ENCODE measurements around the gene RNU2-1.
"Not testable (repeated sequence)": the region's sequence is repeated elsewhere in the genome, so short reads cannot be mapped to it uniquely, and the experiment has no call there.

The RNU2-1 gene

DNA sequence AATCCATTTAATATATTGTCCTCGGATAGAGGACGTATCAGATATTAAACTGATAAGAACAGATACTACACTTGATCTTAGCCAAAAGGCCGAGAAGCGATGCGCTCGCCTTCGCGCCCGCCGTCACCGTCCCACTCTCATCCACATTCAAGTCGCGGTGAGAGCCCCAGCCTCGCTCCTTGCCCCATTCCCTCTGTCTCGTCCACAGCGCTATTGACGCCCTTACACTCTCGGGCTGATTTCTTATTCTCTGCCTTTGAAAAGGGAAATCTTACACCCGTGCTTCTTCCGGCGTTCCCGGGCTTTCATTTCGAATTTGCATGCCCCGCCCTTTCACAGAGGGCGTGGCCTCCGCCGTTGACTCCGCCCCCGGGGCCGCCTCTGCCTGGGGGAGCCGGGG is at the start of gene RNU2-1:
Gene RNU2-1, minus strand, starts transcription at position 101 of the 400 bp plus-strand sequence.
- not testable (repeated sequence) for DNase-seq (ENCODE audit: low spot score)

DNA sequence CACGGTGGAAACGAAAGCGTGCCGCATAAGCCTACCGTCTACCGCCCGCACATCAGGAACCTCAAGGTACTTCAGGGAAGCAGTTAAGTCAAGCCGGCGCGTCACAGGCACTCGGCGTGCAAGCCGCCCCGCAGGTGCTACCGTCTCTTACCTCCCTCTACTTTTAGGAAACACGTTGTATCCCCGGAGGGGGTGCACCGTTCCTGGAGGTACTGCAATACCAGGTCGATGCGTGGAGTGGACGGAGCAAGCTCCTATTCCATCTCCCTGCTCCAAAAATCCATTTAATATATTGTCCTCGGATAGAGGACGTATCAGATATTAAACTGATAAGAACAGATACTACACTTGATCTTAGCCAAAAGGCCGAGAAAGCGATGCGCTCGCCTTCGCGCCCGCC is 39.1 kb upstream of the RNU2-1 start:
- DNase-seq (ENCODE audit: low spot score), result not testable (repeated sequence)

DNA sequence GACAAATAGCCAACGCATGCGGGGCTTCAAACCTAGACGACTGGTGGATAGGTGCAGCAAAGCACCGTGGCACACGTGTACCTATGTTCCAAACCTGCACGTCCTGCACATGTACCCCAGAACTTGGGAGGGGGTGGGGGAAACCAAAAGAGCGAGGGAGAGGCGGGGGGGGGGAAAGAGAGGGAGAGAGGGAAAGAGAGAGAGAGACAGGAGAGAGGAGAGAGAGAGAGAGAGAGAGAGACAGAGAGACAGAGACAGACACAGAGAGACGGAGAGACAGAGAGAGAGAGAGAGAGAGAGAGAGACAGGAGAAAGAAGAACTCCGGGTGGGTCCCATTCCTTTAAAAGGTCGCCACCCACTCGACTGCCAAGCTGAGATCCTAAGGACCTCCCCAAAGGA is 38.7 kb upstream of the RNU2-1 start:
- DNase-seq (ENCODE audit: low spot score), result not testable (repeated sequence)

DNA sequence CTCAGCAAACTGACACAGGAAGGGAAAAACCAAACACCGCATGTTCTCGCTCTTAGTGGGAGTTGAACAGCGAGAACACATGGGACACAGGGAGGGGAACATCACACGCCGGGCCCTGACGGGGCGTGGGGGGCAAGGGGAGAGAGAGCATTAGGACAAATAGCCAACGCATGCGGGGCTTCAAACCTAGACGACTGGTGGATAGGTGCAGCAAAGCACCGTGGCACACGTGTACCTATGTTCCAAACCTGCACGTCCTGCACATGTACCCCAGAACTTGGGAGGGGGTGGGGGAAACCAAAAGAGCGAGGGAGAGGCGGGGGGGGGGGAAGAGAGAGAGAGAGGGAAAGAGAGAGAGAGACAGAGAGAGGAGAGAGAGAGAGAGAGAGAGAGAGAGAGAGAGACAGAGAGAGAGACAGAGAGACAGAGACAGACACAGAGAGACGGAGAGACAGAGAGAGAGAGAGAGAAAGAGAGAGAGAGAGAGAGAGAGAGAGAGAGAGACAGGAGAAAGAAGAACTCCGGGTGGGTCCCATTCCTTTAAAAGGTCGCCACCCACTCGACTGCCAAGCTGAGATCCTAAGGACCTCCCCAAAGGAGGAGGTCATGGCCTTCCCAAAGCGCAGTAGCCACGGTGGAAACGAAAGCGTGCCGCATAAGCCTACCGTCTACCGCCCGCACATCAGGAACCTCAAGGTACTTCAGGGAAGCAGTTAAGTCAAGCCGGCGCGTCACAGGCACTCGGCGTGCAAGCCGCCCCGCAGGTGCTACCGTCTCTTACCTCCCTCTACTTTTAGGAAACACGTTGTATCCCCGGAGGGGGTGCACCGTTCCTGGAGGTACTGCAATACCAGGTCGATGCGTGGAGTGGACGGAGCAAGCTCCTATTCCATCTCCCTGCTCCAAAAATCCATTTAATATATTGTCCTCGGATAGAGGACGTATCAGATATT is 37.1 kb upstream of the RNU2-1 start:
- not testable (repeated sequence) for DNase-seq (ENCODE audit: low spot score)

DNA sequence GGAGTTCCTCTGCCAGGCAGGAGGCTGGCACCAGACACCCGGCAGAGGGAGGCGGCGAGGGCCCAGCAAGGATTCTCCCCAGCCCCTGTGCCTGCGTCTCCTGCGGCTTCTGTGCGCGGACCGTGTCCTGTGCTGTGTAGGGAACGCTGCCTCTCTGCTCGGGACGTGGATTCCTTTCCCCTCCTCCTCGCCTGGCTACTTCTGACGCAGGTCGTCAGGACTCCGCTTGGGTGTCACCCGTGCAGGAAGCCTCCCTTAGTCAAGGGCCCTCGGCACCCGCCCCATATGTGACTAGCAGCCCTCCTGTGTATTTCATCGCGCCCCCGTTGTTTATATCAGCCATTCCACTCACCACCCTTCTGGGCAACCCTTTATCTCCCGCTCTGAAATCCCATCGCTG is 12.7 kb upstream of the RNU2-1 start:
- DNase-seq (ENCODE audit: low spot score), result not testable (repeated sequence)

DNA sequence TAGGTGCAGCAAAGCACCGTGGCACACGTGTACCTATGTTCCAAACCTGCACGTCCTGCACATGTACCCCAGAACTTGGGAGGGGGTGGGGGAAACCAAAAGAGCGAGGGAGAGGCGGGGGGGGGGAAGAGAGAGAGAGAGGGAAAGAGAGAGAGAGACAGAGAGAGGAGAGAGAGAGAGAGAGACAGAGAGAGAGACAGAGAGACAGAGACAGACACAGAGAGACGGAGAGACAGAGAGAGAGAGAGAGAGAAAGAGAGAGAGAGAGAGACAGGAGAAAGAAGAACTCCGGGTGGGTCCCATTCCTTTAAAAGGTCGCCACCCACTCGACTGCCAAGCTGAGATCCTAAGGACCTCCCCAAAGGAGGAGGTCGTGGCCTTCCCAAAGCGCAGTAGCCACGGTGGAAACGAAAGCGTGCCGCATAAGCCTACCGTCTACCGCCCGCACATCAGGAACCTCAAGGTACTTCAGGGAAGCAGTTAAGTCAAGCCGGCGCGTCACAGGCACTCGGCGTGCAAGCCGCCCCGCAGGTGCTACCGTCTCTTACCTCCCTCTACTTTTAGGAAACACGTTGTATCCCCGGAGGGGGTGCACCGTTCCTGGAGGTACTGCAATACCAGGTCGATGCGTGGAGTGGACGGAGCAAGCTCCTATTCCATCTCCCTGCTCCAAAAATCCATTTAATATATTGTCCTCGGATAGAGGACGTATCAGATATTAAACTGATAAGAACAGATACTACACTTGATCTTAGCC is 7.0 kb upstream of the RNU2-1 start:
- not testable (repeated sequence) for DNase-seq (ENCODE audit: low spot score)

DNA sequence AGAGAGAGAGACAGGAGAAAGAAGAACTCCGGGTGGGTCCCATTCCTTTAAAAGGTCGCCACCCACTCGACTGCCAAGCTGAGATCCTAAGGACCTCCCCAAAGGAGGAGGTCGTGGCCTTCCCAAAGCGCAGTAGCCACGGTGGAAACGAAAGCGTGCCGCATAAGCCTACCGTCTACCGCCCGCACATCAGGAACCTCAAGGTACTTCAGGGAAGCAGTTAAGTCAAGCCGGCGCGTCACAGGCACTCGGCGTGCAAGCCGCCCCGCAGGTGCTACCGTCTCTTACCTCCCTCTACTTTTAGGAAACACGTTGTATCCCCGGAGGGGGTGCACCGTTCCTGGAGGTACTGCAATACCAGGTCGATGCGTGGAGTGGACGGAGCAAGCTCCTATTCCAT is 5.8 kb upstream of the RNU2-1 start:
- DNase-seq (ENCODE audit: low spot score), result not testable (repeated sequence)

DNA sequence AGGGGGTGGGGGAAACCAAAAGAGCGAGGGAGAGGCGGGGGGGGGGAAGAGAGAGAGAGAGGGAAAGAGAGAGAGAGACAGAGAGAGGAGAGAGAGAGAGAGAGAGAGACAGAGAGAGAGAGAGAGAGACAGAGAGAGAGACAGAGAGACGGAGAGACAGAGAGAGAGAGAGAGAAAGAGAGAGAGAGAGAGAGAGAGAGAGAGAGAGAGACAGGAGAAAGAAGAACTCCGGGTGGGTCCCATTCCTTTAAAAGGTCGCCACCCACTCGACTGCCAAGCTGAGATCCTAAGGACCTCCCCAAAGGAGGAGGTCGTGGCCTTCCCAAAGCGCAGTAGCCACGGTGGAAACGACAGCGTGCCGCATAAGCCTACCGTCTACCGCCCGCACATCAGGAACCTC is 514 bp downstream of the RNU2-1 start:
- not testable (repeated sequence) for DNase-seq (ENCODE audit: low spot score)

DNA sequence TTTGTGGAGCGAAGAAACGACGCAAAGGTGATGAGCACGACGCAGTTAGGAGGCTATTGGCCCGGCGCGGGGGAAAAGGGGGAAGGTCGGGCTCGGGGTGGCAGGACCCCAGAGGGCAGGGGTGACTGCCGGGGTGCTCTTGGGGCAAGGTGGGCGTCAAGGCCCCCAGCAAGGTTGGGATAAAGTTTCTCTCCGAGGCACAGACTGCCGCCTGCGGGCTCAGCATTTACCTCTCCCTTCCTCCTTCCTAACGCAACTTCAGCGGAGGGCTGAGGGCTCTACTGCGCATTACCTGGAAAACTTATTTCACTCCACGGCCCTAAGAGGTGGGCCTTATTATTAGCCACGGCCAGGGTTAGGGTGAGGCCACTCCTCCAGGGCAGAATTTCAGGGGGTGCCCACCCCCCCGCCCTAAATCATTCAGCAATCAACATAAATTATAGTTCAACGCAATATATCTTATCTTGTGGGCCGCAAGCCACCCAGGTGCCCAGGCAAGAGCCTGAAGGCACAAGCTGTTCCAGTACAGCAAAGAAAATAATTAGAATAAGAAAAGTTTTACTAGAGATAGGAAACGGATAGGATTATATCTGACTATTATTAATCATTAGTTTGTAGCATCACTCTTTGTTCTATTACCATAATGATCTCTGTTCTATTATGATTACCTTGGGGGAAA is 1.6 kb downstream of the RNU2-1 start:
- not testable (repeated sequence) for DNase-seq (ENCODE audit: low spot score)

DNA sequence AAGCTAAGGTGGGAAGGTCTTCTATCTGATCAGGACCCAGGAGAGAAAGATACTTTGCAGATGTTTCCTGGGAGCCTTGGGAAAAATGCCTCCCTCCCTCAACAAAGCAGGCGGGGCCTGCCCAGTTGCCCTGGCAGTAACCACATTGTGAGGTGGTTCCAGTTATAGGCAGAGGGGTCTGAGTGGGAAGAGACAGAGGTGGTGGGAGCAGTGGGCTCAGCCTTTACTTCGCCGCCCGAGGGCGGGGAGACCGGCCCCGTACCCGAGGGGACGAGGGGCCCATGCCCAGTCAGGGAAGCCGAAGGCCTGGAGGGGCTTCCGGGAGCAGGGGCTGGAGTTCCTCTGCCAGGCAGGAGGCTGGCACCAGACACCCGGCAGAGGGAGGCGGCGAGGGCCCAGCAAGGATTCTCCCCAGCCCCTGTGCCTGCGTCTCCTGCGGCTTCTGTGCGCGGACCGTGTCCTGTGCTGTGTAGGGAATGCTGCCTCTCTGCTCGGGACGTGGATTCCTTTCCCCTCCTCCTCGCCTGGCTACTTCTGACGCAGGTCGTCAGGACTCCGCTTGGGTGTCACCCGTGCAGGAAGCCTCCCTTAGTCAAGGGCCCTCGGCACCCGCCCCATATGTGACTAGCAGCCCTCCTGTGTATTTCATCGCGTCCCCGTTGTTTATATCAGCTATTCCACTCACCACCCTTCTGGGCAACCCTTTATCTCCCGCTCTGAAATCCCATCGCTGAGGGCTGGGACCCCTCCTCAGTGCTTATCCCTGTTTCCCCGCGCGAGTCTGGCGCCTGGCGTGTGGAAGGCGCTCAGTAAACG is 2.4 kb downstream of the RNU2-1 start:
- DNase-seq (ENCODE audit: low spot score), result not testable (repeated sequence)

DNA sequence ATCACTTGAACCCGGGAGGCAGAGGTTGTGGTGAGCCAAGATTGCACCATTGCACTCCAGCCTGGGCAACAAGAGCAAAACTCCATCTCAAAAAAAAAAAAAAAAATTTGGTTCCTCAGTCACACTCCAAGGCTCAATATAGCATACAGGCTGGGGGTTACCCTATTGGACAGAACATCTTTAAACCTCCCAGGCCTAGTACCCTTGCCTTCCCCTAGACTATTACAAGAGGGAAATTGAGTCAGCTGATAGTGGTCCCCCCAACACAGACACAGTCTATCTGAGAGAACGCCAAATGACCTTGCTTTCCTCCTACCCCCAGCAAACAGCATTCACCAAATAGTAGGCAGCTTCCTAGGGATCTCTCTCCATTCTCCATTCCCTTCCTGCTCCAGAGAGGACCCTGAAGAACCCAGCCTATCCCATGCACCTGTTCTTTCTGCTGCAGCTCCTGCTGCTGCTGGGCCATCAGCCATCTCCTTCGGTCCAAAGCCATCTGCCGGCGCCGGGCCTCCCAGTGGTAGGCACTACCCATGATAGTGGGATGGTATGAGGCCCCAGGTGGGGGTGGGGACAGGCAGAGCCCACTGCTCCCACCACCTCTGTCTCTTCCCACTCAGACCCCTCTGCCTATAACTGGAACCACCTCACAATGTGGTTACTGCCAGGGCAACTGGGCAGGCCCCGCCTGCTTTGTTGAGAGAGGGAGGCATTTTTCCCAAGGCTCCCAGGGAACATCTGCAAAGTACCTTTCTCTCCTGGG is 5.6 kb downstream of the RNU2-1 start, which contains the start of gene CCDC200:
Gene CCDC200, minus strand, starts transcription at position 604 of the 763 bp plus-strand sequence. Its CDS starts 69 bp downstream, at position 535.
- not testable (repeated sequence) for DNase-seq (ENCODE audit: low spot score)

DNA sequence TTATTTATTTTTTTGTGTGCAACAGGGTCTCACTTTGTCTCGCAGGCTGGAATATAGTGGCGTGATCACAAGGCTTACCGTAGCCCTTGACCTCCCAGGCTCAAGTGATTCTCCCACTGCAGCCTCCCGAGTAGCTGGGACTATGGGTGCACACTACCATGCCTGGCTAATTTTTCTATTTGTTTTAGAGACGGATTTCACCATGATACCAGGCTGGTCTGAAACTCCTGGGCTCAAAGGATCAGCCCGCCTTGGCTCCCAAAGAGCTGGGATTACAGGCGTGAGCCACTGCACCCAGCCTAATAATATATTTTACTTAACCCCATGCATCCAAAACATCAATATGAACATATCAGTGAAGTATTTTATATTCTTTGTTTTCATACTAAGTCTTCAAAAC is 7.4 kb downstream of the RNU2-1 start:
- DNase-seq (ENCODE audit: low spot score), result no peak

DNA sequence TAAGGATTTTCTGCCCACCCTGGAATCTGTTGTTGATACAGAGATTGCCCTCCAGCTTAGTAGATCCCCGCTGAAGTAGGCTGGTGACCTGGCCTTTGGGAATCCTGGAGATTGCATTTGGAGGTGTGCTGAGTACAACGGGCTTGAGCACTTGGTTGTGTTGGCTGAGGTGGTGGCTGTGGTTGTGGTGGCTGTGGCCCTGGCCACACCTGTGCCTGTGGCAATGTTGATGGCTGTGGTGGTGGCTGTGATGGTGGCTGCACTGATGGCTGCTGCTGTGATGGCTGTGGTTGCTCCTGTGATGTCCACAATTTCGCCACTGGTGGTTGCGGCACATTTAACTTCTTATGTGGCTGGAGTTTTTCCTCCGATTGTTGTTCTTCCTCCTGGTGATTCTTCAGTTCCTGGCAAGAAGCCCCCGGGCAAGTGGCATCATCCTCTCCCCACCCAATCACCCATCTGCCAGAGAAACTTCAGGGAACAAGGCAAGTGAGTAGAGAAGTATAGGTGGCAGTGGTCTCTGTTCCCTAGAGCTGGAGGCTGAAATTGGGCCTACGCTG is 9.6 kb downstream of the RNU2-1 start:
- no peak for DNase-seq (ENCODE audit: low spot score)

DNA sequence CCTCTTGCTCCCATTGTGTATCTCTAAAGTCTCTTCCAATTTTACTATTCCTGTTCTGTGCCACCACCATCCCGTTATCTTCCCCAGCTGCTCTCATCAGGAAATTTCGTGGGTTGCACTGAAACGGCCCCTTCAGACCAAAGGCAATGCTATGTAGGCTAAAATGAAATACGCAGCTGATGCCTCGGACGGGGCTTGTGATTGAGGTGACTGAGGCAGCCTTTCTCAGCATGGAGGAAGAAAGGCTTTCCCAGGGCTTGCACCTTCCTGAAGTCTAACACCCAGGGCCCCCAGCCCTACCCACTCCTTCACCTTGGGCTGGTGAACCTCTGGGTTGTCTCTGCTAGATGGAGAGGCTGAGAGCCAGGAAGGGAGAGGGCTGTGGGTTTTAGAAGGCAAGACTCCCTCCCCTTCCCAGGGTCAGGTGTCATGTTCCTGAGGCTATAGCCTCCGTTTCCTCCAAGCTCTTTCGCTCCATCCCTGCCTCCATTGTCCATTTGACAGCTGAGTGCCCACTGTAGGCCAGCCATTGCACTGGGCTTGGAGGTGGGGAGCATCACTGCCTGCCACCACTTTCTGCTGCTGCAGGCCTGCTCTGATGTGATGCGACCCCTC is 13.2 kb downstream of the RNU2-1 start:
- no peak for DNase-seq (ENCODE audit: low spot score)

DNA sequence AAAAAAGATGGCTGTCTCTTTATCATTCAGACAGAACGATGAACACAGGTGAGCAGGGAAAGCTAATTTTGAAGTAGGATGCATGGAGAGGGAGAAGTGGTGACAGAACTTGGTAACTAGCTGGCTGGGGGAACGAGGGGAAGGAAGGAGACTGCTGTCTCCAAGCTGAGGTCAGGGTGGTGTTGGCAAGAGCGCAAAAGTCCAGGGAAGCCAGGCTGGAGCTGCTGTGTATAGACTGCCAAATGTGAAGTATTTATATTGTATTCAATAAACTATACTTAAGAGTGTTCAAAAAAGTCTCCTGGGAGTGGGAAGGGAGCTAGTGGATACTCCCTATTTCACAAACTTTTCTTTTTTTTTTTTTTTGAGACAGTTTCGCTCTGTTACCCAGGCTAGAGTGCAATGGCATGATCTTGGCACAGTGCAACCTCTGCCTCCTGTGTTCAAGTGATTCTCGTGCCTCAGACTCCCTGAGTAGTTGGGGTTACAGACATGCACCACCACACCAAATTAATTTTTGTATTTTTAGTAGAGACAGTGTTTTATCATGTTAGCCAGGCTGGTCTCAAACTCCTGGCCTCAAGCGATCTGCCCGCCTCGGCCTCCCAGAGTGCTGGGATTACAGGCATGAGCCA is 13.9 kb downstream of the RNU2-1 start:
- DNase-seq (ENCODE audit: low spot score), result no peak

DNA sequence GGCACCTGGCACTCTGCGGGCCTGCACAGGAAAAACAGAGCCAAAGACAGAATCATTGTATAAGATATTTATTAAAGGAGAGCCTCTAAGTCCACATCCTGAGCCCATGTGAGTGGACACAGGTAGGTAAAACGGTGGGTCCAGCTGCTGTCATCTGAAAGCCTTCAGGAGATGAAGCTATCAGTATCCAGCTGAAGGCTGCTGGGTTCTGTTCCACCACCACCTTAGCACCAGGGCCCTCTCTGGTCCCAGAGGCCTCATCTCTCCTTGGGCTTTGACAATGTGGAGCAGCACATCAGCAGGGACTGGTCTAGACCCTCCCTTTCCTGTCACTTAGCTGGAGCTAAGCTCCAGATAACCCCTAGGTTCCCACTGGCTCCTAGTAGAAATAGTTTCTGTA is 14.8 kb downstream of the RNU2-1 start:
- no peak for DNase-seq (ENCODE audit: low spot score)

DNA sequence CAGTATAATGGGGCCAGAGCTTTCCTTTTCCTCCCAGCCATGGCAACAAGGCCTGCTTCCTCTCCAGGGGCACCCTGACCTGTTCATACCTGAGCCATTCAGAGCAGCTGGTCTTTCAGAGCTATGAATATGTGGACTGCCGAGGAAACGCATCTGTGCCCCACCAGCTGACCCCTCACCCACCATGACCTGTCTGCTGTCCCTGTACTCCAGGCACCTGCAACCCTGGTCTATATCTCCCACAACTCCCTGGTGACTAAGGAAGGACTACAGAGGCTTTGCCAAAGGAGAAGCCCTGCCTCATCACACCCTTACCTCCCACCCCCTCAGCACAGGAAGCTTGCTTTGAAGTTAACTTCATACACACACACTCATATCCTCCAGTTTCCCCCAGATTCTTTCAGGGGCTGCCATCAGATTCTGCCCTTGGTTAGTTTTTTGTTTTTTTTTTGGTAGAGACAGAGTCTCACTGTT is 16.1 kb downstream of the RNU2-1 start:
- DNase-seq (ENCODE audit: low spot score), result no peak

DNA sequence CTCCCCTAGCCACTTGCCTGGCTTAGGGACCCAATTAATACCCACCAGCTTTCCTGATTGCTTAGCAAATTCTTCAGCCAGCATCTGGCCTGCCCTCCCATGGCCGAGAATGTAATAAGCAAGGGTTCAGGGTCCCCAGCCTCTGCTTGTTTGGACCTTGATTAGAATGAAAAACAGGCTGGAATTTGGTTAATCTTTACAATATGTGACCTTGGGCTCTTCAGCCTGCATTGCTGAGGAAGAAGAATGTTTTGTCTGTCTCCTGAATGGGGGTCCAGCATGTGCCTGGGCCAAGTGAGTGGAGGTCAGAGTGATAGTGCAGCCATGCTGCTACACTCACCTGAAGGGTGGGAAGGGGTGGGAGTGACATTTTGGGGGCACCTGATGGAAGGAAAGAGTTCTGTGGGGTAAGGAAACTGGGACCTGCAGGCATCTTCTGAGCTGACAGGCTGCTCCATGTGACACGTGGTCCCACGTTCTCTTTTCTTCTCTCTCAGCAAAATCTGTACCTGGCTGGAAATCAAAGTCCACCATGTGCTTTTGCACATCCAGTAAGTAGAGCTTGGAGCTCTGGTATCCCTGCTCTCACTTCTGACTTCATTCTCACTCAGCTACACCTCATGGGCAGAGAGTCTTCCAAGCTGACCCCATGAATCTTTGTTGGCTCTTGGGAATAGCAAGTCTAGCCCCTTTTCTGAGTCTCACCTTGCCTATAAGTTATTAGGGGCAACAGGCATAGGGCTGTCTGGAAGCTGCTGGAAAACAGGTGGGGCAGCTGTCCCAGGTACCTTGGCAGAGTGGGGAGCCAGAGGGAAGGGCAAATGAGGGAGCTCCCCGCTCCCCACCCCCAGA is 16.8 kb downstream of the RNU2-1 start:
- DNase-seq (ENCODE audit: low spot score), result no peak

Data from AG08395 (cell line).